ENCODE data around the gene MDGA2.

Gene MDGA2

GRCh38 chr14:47471075-47471474 is 204.3 kb downstream of the MDGA2 start:
- DNase-seq = no peak

- DNase-seq = no peak
These were observed 208.5 kb downstream of the MDGA2 start for GRCh38 chr14:47466916-47467315.

GRCh38 chr14:47454025-47454424 is 221.4 kb downstream of the MDGA2 start:
- no peak for DNase-seq

GRCh38 chr14:47447076-47447475 is 228.3 kb downstream of the MDGA2 start:
- no peak for DNase-seq

DNA sequence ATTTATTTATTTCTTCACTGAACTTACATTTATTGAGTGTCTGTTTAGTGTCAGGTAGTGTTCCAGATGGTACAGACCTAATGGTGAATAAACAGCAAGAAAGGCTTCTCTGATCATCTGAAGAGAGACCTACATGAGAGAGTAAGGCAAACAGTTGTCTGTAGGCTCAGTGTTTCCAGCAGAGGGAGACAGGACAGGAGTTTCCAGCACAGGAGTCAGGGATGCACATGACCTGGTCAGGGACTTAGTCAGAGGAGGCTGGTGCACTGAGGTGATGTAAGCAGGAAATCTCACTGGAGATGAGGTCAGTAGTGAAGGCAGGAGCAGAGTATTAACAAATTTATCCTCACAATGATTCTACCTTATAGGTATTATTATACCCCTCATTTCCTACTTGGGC is 233.2 kb downstream of the MDGA2 start:
- peak; percentile 91 for DNase-seq

- DNase-seq = peak; percentile 53
These were observed 235.5 kb downstream of the MDGA2 start for GRCh38 chr14:47439953-47440352.

GRCh38 chr14:47438650-47439140 is 236.7 kb downstream of the MDGA2 start:
- no peak for DNase-seq

DNA sequence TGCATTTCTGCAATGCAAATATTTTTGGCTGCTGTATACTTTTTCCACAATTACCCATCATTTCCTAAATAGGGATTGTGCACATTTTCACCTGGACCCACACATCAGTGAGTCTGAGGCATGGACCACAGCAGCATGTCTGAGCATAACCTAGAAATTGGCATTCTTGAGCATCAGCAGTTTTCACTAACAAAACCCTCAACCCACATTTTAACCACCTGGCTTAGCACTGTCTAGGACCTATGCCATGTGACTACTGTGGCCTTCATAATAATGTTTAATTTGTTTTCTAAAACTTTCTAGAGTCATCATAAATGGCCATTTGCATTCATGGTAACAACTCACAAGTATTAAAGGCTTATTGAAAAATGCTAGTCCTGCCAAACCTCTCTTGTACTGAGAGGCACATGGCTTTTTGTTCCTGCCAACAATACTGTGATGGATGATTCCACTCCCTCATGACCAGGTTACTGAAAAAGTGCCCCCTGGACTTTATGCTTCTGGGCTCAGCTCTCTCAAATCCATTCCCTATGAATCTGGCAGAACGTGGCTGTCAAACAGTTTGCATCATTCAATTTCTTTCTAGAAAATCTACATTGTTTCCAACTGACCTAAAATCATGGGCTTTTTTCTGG is 240.0 kb downstream of the MDGA2 start:
- no peak for DNase-seq

DNA sequence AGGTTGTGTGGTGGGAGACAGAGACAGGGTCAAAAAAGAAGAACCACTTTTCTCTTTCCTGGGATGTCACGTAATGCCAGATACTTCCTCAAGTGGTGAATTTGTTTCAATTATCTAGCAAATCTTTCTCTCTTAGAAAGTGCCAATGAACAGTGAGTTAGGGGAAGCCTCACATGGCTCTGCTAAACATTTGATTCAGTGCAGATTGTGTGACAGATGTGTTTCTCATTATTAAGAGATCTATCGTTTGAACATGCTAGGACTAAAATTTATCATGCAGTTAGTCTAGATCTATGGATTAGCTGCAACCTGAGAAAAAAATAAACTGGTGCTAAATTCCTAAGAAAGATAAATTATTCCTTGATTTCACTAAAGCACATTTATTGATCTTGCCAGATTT is 247.8 kb downstream of the MDGA2 start:
- no peak for DNase-seq

- DNase-seq = no peak
These were observed 250.1 kb downstream of the MDGA2 start for GRCh38 chr14:47425302-47425701.

DNA sequence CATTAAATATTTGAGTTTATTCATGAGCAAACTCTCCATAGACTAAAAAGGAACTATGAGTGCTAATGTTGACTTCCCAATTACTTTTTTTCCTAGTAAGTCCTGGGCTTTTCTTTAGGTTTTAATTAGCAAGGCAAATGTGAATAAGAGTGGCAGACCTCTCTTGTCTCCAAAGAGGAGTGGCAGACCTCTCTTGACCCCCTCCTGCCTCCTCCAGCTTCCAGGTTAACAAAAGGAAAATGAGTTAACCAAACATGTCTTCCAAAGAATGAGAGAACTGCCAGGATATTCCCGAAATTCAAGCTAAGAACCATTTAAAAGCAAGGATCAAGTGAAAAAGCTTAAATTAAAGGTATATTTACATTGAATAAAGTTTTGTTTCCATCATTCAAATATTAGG is 253.2 kb downstream of the MDGA2 start:
- DNase-seq = no peak

DNA sequence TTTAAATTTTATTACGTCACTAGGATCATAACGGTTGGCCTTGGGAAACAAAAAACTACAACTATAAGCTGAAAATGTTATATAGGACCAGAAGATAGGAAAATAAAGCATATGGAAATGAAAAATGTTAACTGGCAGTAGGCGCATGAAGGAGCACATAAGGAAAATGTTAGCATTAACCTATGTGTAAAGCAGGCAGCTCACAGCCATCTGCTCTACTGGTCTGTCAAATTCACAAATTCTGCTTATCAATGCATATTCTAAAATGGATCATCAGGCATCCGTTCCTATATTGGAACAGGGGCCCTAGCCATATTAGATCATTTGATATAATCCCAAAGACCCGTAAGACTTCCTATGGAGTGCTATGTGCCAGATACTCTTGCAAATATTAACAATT is 263.9 kb downstream of the MDGA2 start:
- DNase-seq = no peak

- DNase-seq = no peak
These were observed 283.1 kb downstream of the MDGA2 start for GRCh38 chr14:47392326-47392725.

- no peak for DNase-seq
These were observed 284.4 kb downstream of the MDGA2 start for GRCh38 chr14:47390831-47391504.

- peak; percentile 72 for DNase-seq
These were observed 285.9 kb downstream of the MDGA2 start for GRCh38 chr14:47389535-47389934.

- DNase-seq = no peak
These were observed 309.4 kb downstream of the MDGA2 start for GRCh38 chr14:47366006-47366405.

- peak; percentile 77 for DNase-seq
These were observed 310.2 kb downstream of the MDGA2 start for GRCh38 chr14:47365233-47365632.

GRCh38 chr14:47353186-47353585 is 322.2 kb downstream of the MDGA2 start:
- no peak for DNase-seq

- DNase-seq = no peak
These were observed 328.6 kb downstream of the MDGA2 start for GRCh38 chr14:47346849-47347248.

DNA sequence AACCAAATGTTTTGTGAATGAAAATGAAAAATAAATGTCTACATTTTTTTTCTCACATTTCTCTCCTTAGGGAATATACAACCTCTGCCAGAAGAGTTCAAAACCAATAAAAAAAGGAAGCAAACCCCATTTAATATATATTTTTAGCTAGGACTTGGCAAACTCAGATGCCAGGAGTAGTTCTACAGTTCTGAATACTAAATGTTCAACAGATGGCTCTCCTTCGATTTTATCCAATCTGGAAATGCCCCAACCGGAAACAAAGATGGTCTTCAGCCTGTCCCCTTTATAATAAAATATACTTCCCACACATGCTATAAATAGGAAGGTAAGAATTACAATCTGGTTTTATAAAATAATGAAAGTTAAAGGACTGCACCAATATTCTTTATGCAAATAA is 330.4 kb downstream of the MDGA2 start:
- no peak for DNase-seq

- no peak for DNase-seq
These were observed 342.5 kb downstream of the MDGA2 start for GRCh38 chr14:47332939-47333338.

- no peak for DNase-seq
These were observed 343.3 kb downstream of the MDGA2 start for GRCh38 chr14:47332106-47332505.

DNA sequence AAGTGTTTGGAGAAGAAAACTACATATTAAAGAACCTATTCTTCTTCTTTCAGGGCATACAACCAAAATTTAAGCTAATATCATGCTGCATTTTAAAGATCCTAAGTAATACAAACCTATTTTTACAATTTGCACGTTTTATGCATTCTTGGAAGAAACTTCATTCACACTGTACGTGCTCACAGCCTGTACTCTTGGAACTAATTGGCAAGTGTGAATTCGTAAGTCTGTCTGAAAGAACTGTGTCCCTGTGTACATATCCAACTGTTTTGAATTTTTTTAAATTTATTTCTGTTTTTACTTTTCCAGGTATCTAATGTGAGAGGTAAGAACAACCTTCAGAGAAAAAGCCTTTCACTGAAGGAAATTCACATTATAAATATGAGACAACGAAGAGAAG is 347.0 kb downstream of the MDGA2 start:
- DNase-seq = no peak

GRCh38 chr14:47327336-47327735 is 348.1 kb downstream of the MDGA2 start:
- DNase-seq = no peak

DNA sequence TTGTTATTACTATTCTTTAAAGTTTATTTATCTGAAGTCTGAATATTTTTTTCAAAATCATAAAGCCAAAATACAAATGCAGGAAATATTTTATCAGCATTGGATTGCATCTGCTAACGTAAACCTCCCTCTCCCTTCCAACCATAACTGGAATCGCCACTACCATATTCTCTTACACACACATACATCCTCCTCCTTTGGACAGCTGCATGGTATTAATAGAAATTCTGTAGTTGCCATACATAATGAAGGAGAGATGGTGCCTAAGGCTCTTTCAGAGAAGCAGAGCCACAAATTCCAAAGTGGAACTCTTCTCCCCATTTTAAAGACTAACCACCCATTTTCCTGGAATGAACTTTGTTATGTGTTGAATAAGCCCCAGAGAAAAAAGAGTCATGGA is 352.7 kb downstream of the MDGA2 start:
- DNase-seq = no peak

Data from islet precursor cell (in vitro differentiated cells).